NCI-H748 (cell line): Measurements from ENCODE around the gene PDE10A.
A peak's percentile ranks its signal among the peaks of the same experiment; 100 is the strongest.

Source experiments
- DNase-seq: peaks from one replicate; lab custom pipeline; 2025; ENCODE audit not compliant: unreplicated experiment; lab: John Stamatoyannopoulos, UW

The PDE10A gene

DNA sequence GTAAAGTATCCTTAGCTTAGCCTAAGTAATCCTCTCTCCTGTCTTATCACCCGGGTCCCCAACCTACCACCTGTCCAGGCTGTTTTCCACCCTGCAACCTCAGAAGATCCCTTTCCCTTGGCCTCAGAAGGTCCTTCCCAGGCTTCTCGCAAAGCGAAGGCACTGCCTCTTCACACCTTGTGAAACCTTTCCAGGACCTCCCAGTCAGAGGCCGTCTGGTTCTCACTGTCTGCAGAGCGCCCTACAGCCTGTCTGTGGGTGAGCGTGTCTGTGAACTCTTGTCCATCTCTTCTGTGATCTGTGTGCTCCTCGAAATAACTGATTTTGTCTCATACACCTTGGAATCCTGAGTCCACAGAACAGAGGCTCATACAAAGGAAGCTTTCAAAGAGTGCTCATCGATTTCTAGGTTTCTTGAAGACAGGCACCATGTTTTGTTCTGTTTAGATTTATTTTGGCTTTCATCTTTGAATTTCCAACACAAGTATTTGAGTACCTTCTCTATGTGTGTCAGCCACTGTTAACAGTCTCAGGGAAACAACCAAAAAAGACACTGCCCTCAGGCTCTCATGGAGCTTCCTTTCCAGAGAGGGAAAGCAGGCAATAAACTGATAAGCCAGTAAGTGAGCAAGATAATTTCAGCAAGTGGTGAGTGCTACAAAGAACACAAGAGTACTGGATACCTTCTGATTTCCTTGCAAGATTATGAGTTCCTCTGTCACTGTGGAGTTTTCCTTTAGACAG is 6.3 kb downstream of the PDE10A start:
- no peak for DNase-seq

- no peak for DNase-seq
These were observed 7.8 kb downstream of the PDE10A start for GRCh38 chr6:165655191-165655590.

DNA sequence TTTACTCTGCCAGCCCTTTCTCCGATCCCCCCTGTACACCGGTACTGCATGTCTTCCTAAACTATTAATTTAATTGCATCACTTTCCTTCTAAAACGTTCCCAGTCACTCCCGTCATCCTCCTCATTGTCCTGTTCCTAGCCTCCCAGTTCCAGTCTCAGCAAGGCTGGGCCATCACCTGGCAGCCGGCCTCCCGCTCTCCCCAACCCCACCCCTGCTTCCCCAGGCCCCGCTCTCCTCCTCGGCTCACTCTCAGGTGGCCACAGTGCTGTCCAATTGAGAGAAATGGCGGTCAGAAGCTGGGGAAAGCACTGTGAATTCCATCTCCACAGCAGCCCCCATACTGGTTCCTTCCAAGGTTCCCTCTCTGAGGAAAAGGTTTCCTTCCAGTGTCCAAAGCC is 8.9 kb downstream of the PDE10A start:
- DNase-seq = no peak

DNA sequence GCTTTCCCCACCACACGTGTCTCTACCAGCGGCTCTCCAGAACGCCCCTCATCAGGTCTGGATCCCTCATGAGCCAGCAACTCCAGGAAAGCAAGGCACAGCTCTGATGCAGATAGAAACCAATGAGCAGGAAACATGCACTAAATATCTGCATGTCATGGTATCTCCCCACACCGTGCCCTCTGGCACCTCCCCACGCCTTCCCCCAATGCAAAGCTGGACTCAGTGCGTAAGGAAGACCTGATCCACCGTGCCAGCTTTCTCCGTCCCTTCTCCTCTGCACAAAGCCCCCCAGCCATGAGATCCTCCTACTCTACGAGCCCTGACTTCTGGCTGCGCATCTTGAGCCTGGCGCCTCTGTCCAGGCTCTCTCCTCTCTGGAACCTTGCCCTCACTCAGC is 9.4 kb downstream of the PDE10A start:
- DNase-seq = no peak

DNA sequence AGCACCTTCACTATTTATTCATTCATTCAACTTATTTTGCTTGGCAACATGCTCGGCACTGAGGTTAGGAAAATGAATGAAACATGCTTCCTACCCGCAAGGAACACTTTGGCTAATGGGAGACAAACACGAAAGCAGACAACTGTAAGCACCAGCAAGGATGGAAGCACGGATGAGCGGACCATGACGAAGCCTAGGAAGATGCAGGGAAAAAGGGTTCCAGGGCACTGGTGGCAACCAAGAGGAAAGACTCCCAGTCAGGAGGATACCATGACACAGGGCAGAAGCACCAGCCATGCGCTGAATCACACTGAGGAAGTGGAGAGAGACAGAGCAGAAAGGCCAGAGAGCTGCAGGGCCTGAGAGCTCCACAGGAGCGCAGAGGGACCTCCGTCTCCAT is 9.8 kb downstream of the PDE10A start:
- no peak for DNase-seq

GRCh38 chr6:165652766-165653165 is 10.3 kb downstream of the PDE10A start:
- no peak for DNase-seq

DNA sequence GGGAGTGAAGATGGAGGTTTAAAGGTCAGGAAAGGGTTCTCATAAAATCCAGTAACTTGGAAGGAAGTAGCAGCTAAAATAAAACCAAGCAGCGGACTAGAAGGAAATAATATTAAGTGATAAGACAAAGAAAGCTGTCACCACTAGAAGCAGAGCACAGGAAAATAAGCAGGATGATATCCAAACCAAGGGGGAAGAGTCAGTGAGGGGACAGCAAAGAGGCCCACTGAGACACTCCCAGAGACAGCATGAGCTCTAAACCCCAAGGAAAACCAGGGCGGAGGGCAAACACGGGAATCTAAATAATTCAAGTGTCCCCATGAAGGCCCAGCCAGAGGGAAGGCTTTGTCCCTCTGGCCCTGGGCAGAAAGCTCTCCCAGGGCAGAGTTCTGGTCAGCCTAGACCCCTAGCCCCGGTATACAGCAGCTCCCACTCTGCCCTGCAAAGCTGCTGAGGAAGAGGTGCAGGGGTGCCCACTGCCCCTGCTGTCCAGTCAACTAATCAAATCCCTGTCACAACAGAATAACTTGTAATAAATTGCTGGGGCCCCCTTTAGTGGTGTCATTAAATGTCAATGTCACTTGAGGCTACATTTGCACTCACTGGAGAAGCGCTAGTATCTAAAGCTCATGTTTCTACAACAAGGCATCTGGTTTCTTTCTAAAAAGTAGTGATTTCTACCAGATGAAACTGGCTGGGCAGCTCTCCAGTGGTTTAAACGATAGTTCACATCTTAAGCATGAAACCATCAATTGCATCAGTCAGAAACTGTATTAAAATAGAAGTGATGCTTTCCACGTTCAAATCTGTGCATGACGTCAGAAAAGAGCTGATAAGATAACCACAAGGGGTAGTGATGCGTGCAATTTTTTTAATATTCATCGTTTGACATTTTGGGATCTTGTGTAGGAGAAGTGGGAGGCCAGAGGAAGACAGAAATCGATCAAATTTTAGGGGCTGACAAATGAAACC is 13.6 kb downstream of the PDE10A start:
- no peak for DNase-seq

- peak; percentile 25 for DNase-seq
These were observed 16.0 kb downstream of the PDE10A start for GRCh38 chr6:165647041-165647440.

GRCh38 chr6:165645919-165646318 is 17.1 kb downstream of the PDE10A start:
- no peak for DNase-seq

DNA sequence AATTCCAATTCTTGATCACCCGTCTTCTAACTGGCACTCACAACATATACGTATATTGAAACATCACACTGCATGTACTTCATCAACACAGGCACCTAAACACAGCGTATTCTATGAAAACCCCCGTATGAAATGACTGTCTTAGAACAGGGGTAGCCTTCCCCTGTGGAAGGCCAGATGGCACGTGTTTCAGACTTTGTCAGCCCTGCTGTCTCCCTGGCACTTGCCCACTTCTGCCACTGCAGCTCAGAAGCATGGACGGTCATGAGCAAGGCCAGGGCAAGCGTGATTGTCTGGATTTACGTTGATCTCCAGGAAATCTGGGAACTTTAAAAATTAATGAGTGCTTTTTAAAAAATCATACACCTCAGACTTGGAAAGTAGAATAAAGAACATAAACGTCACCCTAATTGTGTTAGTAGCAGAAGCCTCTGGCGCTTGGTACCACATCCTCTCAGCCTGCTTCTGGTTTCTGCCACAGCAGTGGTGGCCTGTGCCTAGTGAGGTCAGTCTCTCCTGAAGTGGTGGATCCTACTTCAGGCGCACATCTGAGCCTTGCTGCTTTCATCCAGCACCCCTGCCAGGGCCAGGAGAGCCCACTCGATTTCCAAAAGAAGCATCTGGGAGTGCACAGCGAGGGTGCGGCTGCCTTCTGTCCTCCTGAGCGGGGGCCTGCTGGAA is 18.3 kb downstream of the PDE10A start:
- DNase-seq = no peak

GRCh38 chr6:165643015-165643414 is 20.0 kb downstream of the PDE10A start:
- DNase-seq = no peak

- peak; percentile 49 for DNase-seq
These were observed 21.3 kb downstream of the PDE10A start for GRCh38 chr6:165641672-165642156.

- DNase-seq = no peak
These were observed 22.2 kb downstream of the PDE10A start for GRCh38 chr6:165640806-165641205.

GRCh38 chr6:165638530-165638929 is 24.5 kb downstream of the PDE10A start:
- DNase-seq = no peak

DNA sequence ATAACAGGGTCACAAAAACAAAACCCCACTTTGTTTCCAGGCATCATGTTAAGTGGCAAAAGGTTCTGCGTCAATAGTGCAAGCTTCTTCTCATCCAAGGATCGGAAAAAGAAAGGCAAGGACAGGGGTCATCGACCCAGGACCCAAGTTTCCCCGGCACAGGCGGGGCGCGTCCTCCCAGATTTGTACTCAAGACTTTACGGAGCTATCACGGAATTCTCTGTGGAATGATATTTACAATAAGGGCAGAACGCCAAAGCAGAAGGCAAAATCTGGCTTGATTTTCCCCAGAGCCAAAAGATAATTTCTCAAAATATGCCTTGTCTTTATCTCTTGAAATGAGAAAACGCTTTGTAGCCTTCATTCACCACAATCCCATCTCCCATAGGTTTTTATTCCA is 25.5 kb downstream of the PDE10A start:
- no peak for DNase-seq

DNA sequence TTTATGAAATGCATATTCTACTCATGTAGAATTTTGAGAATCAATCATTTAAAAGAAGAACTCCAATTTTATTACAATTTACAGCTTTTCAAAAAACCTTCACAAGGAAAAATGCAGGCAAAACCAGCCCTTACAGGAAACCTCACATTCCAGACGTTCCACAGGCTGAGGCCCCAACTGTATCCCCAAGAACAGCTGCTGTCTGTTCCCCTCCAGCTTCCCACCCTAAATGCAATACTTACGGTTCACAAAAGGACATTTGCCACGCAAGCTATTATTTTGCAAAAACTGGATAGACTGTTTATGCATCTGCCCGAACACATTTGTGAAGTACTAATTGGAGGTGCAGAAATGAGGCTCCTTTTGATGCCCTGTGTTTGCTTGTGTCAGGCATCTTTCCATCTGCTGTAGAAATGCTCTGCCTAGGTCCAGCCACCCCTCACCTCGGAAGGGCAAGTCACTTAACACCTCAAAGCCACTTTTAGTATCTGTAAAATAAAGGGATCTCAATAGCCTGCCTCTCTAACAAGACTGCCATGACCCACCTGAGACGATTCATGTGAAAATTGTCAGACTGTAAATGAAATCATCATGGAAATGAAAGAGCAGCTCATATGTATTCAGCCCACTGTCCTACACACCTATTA is 26.5 kb downstream of the PDE10A start:
- DNase-seq = no peak

GRCh38 chr6:165635965-165636364 is 27.1 kb downstream of the PDE10A start:
- no peak for DNase-seq

DNA sequence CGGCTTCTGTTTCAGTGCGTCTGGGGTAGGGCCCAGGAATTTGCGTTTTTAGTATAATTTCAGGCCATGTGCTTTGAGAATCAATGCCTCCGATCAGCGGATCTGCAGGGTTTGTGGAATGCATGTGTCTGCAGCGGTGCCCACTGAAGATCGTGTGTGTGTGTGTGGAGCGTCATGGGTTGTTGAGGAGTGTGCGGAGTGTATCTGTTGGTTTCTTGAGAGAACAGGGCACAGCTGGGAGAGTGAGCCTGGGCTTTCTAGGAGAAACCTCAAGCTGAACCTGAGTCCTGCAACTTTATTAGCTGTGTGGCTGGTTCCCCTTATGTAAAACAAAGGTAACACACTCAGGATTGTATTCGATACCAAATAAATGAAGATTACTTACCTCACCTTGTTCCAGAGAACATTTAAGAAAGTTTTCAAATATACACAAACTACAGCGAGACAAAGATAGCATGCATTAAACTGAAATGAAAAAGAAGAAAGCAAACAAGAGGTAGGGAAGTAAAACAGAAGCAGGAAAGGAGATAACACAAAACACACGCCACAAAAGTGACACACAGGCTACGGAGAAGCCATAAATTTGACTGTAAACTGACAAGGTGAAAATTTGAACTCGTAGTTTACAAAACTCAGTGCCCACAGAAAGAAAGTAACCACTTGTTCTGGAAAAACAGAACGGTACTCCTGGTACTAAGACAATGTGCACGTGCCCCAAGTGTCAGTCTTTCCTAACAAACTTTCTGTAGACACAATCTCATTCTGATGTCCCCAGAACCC is 28.8 kb downstream of the PDE10A start:
- DNase-seq = no peak

DNA sequence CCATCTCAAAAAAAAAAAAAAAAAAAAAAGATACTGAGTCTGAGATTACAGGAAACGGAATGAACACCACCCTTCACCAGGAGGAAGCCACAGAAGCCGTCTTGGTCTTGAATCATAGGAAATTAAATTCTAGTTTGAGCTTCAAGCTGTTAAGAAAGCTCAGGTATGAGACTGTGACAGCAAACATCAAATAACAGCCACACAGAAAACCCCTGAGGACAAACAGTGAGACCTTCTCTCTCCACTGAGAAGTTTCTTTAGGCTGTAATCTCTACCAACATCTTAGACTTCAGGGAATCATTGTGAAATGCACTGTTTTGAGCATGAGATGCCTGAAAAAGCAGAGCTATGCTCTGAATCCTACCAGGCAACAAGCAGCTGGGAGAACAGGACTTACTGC is 30.8 kb downstream of the PDE10A start:
- no peak for DNase-seq

- DNase-seq = no peak
These were observed 32.5 kb downstream of the PDE10A start for GRCh38 chr6:165630544-165630953.
